ENCODE measurements around the gene IQCE. TPM values are rescaled to one million over a fixed set of nuclear protein-coding genes. Genes with fewer than 3 reads are reported as not detected.

IQCE gene
- total and polyA plus RNA-seq, 10 of the 15 experiments (the other 5 are each of a cell fraction or from before 2014, with no cell fraction given) = 0.37 to 8.1 (median 3.7) TPM

DNA sequence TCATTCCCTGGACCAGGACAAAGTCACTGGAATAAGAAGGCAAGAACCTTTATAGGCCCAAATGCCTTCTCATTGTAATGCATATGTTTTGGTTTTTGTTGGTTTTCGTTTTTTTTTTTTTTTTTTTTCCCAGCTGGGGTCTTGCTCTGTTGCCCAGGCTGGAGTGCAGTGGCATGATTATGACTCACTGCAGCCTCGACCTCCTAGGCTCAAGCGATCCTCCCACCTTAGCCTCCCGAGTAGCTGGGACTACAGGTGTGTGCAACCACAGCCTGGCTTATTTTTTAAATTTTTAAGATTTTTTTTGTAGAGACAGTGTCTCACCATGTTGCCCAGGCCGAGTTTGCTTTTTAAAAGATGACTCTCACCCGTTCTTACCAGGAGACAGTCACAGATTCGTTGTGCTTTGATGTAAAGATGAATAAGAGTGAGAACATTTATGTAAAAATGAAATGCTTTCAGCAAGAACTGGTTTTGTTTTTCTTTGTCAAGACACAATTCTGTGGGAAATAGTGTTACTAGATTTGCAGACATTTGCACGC lies 7.6 kb downstream of the IQCE start:
- FAIRE-seq = no peak
- peak; percentile 53 for ATAC-seq
- H3K36me3 ChIP-seq (ENCODE audit: control insufficient read depth in 2 of 2, insufficient read depth in 2 of 2, low read length in 1 of 2) = no peaks in the 10 kb centered on the region
- no peak for DNase-seq (ENCODE audit: low read depth, low spot score)
- ChIA-PET CTCF (interaction anchor here (0.7 to 3.7 kb wide), 17 partner anchors 13 to 386 kb away, joined by 3 to 28 read pairs (median 3); no protein-coding TSS in a partner anchor), SMC1A (ENCODE audit: uncharacterized antibody, unreplicated experiment) (interaction anchor here (0.9 to 3.7 kb wide), 10 partner anchors 36 to 255 kb away, joined by 3 to 29 read pairs (median 6); no protein-coding TSS in a partner anchor), POLR2A (interaction anchor here (0.6 to 1.8 kb wide), 9 partner anchors 15 to 786 kb away, joined by 3 to 6 read pairs (median 3); partner anchors contain the start of gene TTYH3), RAD21 (ENCODE audit: unreplicated experiment) (interaction anchor here (0.6 to 3.1 kb wide), 10 partner anchors 15 to 144 kb away, joined by 3 to 28 read pairs (median 4); no protein-coding TSS in a partner anchor)
- no peaks in the 10 kb centered on the region for H3K79me2 ChIP-seq (ENCODE audit: control insufficient read depth, insufficient read depth, low read length)
- intact Hi-C loops (cut with micrococcal nuclease; ENCODE audit: unreplicated experiment) = loop anchor here (2.0 to 5.0 kb wide), 4 partner anchors 64 to 142 kb away; partner anchors contain the start of gene TTYH3
- peak overlapping the region; percentile 60 for H3K27ac ChIP-seq (ENCODE audit: control insufficient read depth, insufficient read depth)
- H3K9ac ChIP-seq (ENCODE audit: control insufficient read depth, insufficient read depth, low read length) = no peak overlapping the region
- H3K4me3 ChIP-seq = peak overlapping the region; percentile 1; the same call in 1 of the 2 replicates
- no peaks in the 10 kb centered on the region for H3K27me3 ChIP-seq (replicated peaks in 1 of 2; ENCODE audit: control insufficient read depth in 2 of 2, insufficient read depth in 2 of 2, low read length in 1 of 2)
- peak overlapping the region; percentile 64 for H3K4me2 ChIP-seq (ENCODE audit: control insufficient read depth, insufficient read depth)
- H2AFZ ChIP-seq (ENCODE audit: control insufficient read depth, low read depth, low read length) = no peak overlapping the region; the same call in 1 of the 2 replicates
- no peaks in the 10 kb centered on the region for H3K9me3 ChIP-seq (replicated peaks; ENCODE audit: control insufficient read depth, insufficient read depth, low read length)
- in situ Hi-C loops (cut with MboI) = no loop called here
- no peaks in the 10 kb centered on the region for H4K20me1 ChIP-seq (ENCODE audit: control insufficient read depth, insufficient read depth)
- WGBS (ENCODE audit: insufficient coverage, insufficient replicate concordance, low lambda C conversion rate, missing lambda C conversion rate) = 3% methylated on average over 7 of the region's 8 CpGs
- BruUV-seq (replicated peaks) = no TSS peak
- peaks cover 23% of the 10 kb centered on the region for H3K4me1 ChIP-seq (ENCODE audit: control insufficient read depth, insufficient read depth, low read length)
- TF ChIP-seq HDGF (IDR thresholded peaks at IDR 0.05) = no peak
- no peak for TF ChIP-seq WRNIP1 (IDR thresholded peaks at IDR 0.05; ENCODE audit: borderline replicate concordance, low read depth, low read length)
- TF ChIP-seq, protein P1, sequence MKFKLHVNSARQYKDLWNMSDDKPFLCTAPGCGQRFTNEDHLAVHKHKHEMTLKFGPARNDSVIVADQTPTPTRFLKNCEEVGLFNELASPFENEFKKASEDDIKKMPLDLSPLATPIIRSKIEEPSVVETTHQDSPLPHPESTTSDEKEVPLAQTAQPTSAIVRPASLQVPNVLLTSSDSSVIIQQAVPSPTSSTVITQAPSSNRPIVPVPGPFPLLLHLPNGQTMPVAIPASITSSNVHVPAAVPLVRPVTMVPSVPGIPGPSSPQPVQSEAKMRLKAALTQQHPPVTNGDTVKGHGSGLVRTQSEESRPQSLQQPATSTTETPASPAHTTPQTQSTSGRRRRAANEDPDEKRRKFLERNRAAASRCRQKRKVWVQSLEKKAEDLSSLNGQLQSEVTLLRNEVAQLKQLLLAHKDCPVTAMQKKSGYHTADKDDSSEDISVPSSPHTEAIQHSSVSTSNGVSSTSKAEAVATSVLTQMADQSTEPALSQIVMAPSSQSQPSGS (IDR thresholded peaks at IDR 0.05; ENCODE audit: low read length) = 0 out of 2 replicates have a peak, but pooled peaks have one; percentile 17
- no peak for TF ChIP-seq YY1 (IDR thresholded peaks at IDR 0.05; ENCODE audit: low read depth, low read length)
- 0 out of 2 replicates have a peak, but pooled peaks have one; percentile 62 for TF ChIP-seq PML (IDR thresholded peaks at IDR 0.05; ENCODE audit: low read length)
- no peak for TF ChIP-seq SMAD1 (IDR thresholded peaks at IDR 0.05; ENCODE audit: low read depth, partially characterized antibody)
- TF ChIP-seq RUNX3 (IDR thresholded peaks at IDR 0.05; ENCODE audit: low read length) = 0 out of 2 replicates have a peak, but pooled peaks have one; percentile 3
- TF ChIP-seq NR2F1 (conservative IDR thresholded peaks at IDR 0.05) = no peak
- no peak for TF ChIP-seq SPI1 (IDR thresholded peaks at IDR 0.05; ENCODE audit: borderline replicate concordance, insufficient read depth, low read depth, low read length)
- no peak for TF ChIP-seq RAD51 (IDR thresholded peaks at IDR 0.05)
- TF ChIP-seq SREBF2 (IDR thresholded peaks at IDR 0.05; ENCODE audit: low read length) = no peak
- TF ChIP-seq SMC3 (IDR thresholded peaks at IDR 0.05; ENCODE audit: borderline replicate concordance, low read length) = no peak
- no peak for TF ChIP-seq SRF (IDR thresholded peaks at IDR 0.05; ENCODE audit: low read depth in 2 of 2, low read length in 2 of 2)
- peak; percentile 54 for TF ChIP-seq NFIC (IDR thresholded peaks at IDR 0.05; ENCODE audit: low read depth, low read length)
- 0 out of 2 replicates have a peak, but pooled peaks have one; percentile 14 for TF ChIP-seq JUNB (IDR thresholded peaks at IDR 0.05)
